GM12865 (cell line): ENCODE measurements around the gene ARL14EPL.
"Not testable (repeated sequence)": the region's sequence is repeated elsewhere in the genome, so short reads cannot be mapped to it uniquely, and the experiment has no call there.

Experiments used
- DNase-seq: peaks from one replicate; pipeline ENCODE4 v3.0.0; 2010; ENCODE audit warnings: low read depth
- H3K4me3 ChIP-seq: 2 replicates; pipeline ENCODE4 v1.5.1; 2011; ENCODE audit warnings: mild to moderate bottlenecking, low read depth, low read length, control low read depth
- CTCF ChIP-seq: IDR thresholded peaks from 2 replicates; pipeline ENCODE4 v1.5.1; 2011; ENCODE audit warnings: low read length, control low read depth, low read depth, inconsistent platforms; ENCODE audit not compliant: insufficient read depth; ENCODE audit errors: missing control alignments

ARL14EPL gene

GRCh38 chr5:116084871-116085715, 52.8 kb downstream of the ARL14EPL start, which contains the start of gene COMMD10:
TSS of gene COMMD10 (plus strand) at chr5:116085025.
- TF ChIP-seq CTCF = no peak
- H3K4me3 ChIP-seq = peak within 1 kb of the TSS; percentile 77

DNA sequence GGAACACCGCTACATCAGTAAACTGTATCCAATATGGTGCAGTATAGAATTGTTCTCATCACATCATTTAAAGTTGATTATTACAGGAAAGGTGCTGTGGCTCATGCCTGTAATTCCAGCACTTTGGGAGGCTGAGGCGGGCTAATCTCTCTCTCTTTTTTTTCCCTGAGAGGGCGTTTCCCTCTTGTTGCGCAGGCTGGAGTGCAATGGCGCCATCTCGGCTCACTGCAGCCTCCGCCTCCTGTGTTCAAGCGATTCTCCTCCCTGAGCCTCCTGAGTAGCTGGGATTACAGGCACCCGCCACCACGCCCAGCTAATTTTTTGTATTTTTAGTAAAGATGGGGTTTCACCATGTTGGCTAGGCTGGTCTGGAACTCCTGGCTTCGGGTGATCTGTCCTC, 54.0 kb downstream of the ARL14EPL start:
- DNase-seq, H3K4me3 ChIP-seq: not testable (repeated sequence)

More at GRCh38 chr5:116084871-116085715, 52.8 kb downstream of the ARL14EPL start, which contains the start of gene COMMD10:
- peak; percentile 92 for DNase-seq

- TF ChIP-seq CTCF = no peak
- H3K4me3 ChIP-seq = no peak overlapping the region
- DNase-seq = no peak
These were observed 55.8 kb downstream of the ARL14EPL start for GRCh38 chr5:116088062-116088461.

GRCh38 chr5:116090302-116090701, 58.0 kb downstream of the ARL14EPL start:
- TF ChIP-seq CTCF = no peak
- DNase-seq = no peak
- H3K4me3 ChIP-seq = no peak overlapping the region

DNA sequence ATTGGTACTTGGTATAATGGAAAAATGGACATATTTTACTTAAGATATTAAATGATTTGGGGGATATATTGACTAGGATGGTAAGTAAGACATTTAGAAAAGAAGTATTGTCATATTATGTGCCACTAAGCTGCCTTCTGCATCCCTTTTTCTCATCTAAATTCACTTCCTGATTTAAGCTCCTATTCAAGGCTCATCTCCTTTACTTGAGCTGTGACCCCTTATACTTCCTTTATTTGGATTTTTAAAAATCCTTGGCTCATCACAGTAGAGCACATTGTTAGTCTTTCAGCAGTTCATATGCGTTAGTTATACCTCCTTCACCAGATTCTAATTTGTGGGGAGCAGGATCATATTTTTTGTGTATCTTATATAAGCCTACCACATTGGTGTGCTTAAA, 59.1 kb downstream of the ARL14EPL start:
- no peak for TF ChIP-seq CTCF
- H3K4me3 ChIP-seq = no peak overlapping the region
- DNase-seq = no peak

DNA sequence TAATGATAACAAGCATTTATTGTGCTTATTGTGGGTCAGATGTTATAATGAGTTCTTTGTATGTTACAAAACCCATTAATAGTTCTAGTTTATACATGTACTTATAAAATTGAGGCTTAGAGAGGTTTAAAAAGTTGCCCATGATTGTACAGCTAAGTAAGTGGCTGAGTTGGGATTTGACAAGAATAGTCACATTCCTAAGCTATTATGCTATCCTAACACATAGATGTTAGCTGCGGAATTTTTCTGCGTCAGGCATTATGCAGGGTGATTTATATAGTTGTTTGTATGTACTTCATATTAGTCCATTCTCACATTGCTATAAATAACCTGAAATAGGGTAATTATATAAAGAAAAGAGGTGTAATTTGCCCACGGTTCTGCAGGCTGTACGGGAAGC, 65.0 kb downstream of the ARL14EPL start:
- DNase-seq = no peak
- no peak for TF ChIP-seq CTCF
- no peak overlapping the region for H3K4me3 ChIP-seq

DNA sequence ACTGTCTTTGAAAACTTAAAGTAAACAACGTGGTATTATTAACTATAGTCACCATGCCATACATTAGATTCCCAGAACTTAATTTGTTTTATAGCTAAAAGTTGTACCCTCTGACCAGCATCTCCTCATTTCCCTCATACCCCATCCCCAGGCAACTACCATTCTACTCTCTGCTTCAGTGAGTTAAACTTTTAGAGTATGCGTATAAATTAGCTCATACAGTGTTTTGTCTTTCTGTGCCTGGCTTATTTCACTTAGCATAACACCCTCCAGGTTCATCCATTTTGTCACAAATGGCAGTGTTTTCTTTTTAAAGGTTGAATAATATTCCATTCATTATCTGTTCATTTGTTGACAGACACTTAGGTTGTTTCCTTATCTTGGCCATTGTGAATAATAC, 66.7 kb downstream of the ARL14EPL start:
- TF ChIP-seq CTCF = no peak
- no peak for DNase-seq
- H3K4me3 ChIP-seq = no peak overlapping the region

DNA sequence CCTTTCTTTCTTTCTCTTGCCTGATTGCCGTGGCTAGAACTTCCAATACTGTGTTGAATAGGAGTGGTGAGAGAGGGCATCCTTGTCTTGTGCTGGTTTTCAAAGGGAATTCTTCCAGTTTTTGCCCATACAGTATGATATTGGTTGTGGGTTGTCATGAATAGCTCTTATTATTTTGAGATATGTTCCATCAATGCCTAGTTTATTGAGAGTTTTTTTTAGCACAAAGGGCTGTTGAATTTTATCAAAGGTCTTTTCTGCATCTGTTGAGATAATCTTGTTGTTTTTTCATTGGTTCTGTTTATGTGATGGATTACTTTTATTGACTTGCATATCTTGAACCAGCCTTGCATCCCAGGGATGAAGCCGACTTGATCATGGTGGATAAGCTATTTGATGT, 72.7 kb downstream of the ARL14EPL start:
- not testable (repeated sequence) for DNase-seq, H3K4me3 ChIP-seq
